GM19351 (cell line): Measurements from ENCODE around the gene CARD10.

Experiments used
- ATAC-seq: cut with Tn5 transposase; IDR thresholded peaks from one replicate; pipeline ENCODE4 v1.9.1; 2021; ENCODE audit warnings: mild to moderate bottlenecking, moderate library complexity; ENCODE audit not compliant: unreplicated experiment

Gene CARD10

GRCh38 chr22:37491106-37491505 lies 28.1 kb downstream of the CARD10 start:
- no peak for ATAC-seq

DNA sequence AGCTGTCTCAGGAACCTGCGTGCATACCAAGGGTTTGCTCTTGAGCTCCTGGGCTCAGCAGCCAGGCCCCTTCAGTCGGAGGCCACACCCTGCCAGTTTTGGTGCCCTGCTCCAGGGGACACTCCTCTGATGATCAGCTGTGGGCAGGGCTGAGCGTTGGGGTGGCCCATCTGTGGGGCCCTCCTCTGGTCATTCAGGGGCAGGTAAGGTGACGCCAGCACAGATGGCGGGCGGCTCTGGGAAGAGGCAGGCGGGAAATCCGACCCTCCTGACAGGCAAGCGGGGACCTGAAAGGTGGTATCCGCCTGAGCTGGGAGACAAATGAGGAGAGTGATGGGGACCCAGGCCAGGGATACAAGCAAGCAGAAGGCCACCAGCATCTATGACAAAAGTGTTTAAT lies 29.2 kb downstream of the CARD10 start:
- no peak for ATAC-seq

GRCh38 chr22:37488337-37489135 lies 30.7 kb downstream of the CARD10 start:
- ATAC-seq: no peak

DNA sequence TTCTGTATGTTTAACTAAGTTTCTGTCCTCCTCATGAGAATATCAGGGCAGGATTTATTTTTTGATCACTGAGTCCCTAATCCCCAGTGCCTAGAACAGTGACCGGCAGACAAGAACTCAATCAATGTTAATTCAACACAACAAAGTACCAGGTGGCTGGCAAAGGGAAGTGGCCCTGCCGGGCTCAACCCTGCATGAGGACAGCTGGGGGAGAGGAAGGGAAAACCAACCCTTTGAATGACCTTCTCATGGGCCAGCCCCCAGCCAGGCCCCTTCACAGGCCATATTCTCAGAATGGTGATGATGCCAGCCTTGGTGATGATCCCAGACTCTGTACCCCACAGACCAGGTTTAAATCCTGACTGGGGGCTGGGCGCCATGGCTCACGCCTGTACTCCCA lies 31.6 kb downstream of the CARD10 start:
- ATAC-seq: no peak

- no peak for ATAC-seq
Observed at GRCh38 chr22:37487129-37487528, 32.1 kb downstream of the CARD10 start.

DNA sequence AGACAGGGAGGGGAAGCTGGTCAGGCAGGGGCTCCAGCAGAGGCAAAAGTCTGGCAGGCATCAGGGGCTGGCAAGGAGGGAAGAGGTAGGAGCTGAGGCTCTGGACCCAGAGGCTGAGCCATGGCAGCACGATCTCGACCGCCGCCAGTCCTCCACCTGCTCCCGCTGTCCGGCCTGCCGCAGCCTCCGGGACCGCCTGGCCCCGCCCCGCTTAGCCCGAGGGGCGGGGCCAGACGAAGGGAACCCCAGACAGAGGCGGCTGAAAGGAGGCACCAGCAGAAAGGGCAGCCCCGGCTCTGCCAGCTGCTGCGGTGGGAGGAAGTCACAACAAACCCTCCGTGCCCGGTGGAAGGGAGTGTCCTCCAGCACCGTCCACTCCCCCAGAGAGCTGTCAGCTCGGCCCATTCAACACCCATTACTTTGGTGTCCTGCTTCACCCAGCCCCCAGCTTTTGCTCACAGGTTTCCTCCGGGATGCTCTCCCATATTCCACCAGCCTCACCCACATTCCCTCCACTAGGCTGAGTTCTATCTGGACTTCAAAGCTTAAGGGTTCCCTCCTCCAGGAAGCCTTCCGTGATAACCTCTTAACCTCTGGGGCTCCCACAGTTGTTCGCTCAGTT lies 32.9 kb downstream of the CARD10 start, which contains the start of gene MFNG:
Gene MFNG (minus strand): TSS at position 161 of the 622 bp plus-strand sequence. CDS start 207 bp downstream, outside the sequence.
- ATAC-seq: peak; percentile 64

- no peak for ATAC-seq
Observed at GRCh38 chr22:37485395-37486223, 33.6 kb downstream of the CARD10 start.

GRCh38 chr22:37484480-37485394 lies 34.5 kb downstream of the CARD10 start:
- ATAC-seq: no peak

DNA sequence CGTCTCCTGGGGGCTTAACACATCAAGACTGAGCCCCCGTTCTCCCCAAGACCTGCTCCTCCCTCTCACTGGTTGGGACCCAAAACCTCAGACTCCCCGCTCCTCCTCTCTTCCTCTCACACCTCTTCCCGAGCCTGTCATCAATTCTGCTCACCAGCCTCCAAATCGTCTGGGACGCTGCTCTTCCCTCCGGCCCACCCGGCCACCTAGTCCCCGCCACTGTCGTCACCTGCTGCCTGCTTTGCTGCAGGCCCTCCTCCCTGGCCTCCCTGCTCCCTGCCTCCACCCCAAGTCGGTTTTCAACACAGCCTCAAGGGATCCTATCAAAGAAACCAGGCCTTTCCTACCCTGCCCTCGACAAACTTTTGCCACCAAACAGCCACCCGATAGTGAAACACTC lies 36.2 kb downstream of the CARD10 start:
- ATAC-seq: no peak

- ATAC-seq: no peak
Observed at GRCh38 chr22:37482244-37482643, 37.0 kb downstream of the CARD10 start.

- ATAC-seq: no peak
Observed at GRCh38 chr22:37481347-37481907, 37.8 kb downstream of the CARD10 start.

DNA sequence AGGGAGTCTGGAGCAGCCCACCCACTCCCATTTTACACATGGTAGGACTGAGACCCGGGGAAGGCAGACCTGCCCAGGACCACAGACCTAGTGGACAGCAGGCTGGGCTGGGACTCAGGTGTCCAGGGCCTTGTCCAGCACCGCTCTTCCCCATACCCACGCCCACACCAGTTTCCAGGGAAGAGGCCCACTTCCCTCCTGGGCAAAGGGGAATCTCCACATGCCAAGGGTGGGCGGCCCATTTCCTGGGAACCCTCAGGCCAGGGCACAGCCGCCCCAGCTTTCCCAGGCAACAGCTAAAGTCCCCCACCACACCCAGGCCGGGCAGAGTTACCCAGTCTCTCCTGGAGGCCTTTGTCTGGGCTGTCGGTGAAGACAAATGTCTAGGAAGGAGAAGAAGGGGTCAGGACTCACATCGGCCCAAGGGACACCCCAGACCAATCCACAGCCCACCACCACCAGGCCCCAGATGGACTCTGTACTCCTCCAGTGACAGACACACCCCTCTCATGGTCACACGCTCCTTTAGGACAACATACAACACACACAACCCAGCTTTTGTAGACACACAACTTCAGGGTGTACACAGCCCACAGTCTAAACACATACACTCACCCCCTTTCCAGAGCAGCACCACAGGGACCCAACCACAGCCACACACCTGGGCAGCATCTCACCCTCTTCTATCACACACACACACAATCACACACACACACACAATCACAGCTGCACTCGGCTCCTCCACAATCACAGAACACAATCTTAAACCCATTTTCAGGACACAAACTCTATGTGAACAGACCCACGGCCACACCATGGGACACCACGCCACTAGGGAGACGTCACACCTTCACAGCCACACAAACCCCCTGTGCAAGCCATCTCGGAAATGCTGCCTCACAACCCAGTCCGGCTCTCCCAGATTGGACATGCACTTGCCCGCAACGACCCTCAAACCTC lies 38.5 kb downstream of the CARD10 start:
- ATAC-seq: no peak

- ATAC-seq: no peak
Observed at GRCh38 chr22:37479196-37479595, 40.0 kb downstream of the CARD10 start.

DNA sequence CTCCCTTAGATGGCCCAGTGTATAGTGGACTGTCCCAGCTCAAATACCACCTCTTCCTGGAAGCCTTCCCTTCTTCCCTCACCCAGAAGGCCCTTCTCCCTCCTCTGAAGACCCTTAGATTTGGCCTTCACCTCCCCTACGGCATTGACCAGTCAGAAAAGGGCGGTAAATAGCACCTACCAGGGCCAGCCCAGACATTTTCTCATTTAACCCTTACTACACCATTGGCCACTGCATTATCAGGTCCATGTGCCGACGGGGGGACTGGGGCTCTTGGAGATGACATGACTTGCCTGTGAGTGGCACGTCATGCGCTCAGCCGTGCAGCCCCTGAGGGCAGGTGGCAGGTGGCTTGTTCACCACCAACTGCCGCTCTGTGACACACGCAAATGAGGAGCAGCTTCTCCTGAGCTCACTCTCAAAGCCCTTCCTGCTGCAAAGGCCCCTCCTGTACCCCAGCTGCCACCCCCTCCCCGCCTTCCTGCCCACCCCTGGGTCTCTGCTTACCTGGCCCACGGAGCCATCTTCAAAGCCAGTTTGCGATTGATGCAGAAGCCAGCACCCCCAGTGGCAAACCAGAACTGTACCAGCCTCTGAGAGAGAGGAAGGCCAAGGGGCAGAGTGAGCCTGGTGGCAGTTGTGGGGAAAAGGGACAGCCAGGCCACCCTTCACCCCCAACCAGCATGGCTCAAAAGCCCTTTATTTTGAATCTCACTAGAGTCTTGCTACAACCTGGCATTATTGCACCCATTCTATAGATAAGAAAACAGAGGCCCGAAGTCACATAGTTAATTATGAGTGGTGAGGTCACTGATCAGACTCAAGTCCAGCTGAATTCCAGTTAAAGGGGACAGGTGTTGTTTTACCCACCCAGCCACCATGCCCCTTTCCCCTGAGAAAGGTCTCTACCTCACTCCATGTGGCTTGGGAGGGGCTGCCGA lies 42.6 kb downstream of the CARD10 start:
- ATAC-seq: no peak

- ATAC-seq: no peak
Observed at GRCh38 chr22:37474447-37475090, 44.6 kb downstream of the CARD10 start.

GRCh38 chr22:37473437-37473946 lies 45.7 kb downstream of the CARD10 start:
- no peak for ATAC-seq

DNA sequence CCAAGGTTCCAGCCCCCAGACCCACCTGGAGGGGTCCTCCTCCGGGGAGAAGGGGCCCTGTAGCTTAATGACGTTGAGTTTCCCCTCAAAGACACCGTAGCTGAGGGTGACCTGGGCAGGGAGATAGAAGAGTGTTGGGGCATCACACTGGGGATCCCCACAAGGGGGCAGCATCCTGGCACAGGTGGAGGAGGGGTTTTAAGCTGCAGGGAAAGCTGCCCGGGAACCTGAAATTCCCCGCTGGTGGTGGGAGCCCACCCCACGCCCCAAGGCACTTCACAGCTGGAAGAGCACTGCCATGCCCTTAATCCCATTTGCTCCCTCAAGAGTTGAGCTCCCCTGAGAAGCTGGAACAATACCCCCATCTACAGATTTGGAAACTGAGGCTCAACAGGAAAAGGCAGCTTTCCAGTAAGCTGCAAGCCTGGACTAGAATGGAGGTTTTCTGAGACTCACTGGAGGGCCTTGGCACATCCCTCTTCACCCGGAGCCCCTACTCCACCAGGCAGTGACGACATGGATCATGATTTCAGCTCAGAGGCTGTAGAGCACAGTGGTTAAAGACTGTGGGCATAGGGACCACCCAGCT lies 46.7 kb downstream of the CARD10 start:
- ATAC-seq: no peak
